Measurements from ENCODE around the gene ZC2HC1C. TPM values are rescaled to one million over a fixed set of nuclear protein-coding genes. Genes with fewer than 3 reads are reported as not detected.
A peak's percentile ranks its signal among the peaks of the same experiment; 100 is the strongest.

ZC2HC1C gene
- total and polyA plus RNA-seq, 10 of the 15 experiments (the other 5 are each of a cell fraction or from before 2014, with no cell fraction given), result 0.92 to 3.7 (median 1.6) TPM

DNA sequence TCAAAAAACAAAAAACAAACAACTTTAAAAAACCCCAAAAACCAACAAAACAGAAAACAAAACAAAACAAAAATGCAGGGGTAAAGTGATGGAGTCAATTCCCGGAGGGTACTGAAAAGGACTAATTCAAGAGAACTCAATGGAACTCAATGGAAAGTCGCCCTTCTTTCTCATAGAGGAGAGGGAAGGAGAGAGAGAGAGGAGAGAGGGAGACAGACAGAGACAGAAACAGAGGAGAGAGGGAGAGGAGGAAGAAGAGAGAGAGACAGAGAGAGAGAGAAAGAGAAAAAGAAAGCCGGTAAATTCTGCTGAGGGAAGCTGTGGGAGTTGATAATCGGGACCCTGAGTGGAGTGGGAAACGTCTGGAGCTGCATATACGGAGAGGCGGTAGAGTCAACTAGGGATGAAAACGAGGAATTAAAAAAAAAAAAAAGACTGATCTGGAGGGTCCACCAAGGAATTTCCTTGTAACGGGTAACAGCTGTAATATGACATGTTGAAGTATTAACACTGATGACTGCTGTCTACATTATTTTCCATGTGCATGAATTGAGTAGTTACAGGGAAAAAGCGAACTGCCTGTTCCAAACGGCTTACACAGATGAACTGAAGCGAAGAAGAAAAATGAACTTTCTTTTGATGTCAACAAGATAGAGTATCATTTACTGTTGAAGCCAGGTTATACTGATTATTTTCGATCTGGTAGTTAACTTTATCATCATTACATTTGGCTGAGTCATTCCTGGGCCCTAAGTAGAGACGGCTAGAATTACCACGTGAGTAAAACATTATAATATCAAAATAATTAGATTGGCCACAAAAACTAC, 934 bp upstream of the ZC2HC1C start:
- in situ Hi-C loops (cut with MboI) (no loop called here), intact Hi-C loops (cut with micrococcal nuclease; ENCODE audit: unreplicated experiment) (no loop called here)
- FAIRE-seq (no peak), ATAC-seq (peak; percentile 10; the same call in 2 of the 3 replicates), DNase-seq (ENCODE audit: low read depth, low spot score) (no peak)
- peak overlapping the region; percentile 66 for H3K9ac ChIP-seq (ENCODE audit: control insufficient read depth, insufficient read depth, low read length)
- peak overlapping the region; percentile 47 for H3K27ac ChIP-seq (ENCODE audit: control insufficient read depth, insufficient read depth)
- H4K20me1 ChIP-seq (ENCODE audit: control insufficient read depth, insufficient read depth), result no peaks in the 10 kb centered on the region
- no peaks in the 10 kb centered on the region for H3K9me3 ChIP-seq (replicated peaks; ENCODE audit: control insufficient read depth, insufficient read depth, low read length)
- H3K4me1 ChIP-seq (ENCODE audit: control insufficient read depth, insufficient read depth, low read length), result peaks cover 8% of the 10 kb centered on the region
- TSS peak; percentile 86 for BruUV-seq (replicated peaks)
- peak overlapping the region; percentile 91 for H3K4me2 ChIP-seq (ENCODE audit: control insufficient read depth, insufficient read depth)
- H2AFZ ChIP-seq (ENCODE audit: control insufficient read depth, low read depth, low read length), result peak overlapping the region; percentile 96
- no peaks in the 10 kb centered on the region for H3K36me3 ChIP-seq (ENCODE audit: control insufficient read depth in 2 of 2, insufficient read depth in 2 of 2, low read length in 1 of 2)
- ChIA-PET SMC1A (ENCODE audit: uncharacterized antibody, unreplicated experiment) (interaction anchor here (0.6 to 1.5 kb wide), 7 partner anchors 9 to 207 kb away, joined by 3 to 4 read pairs (median 3); partner anchors contain the start of gene RPS6KL1), CTCF (interaction anchor here (0.6 to 1.6 kb wide), 5 partner anchors 17 to 306 kb away, joined by 3 to 6 read pairs (median 4); no protein-coding TSS in a partner anchor), RAD21 (ENCODE audit: unreplicated experiment) (interaction anchor here (0.8 kb wide), 1 partner anchor 17 kb away, joined by 3 read pairs; no protein-coding TSS in a partner anchor), POLR2A (interaction anchor here (0.6 to 1.2 kb wide), 3 partner anchors 15 to 66 kb away, joined by 3 to 4 read pairs (median 3); no protein-coding TSS in a partner anchor)
- peaks cover 9% of the 10 kb centered on the region for H3K79me2 ChIP-seq (ENCODE audit: control insufficient read depth, insufficient read depth, low read length)
- peak overlapping the region; percentile 79 for H3K4me3 ChIP-seq
- no peaks in the 10 kb centered on the region for H3K27me3 ChIP-seq (replicated peaks in 1 of 2; ENCODE audit: control insufficient read depth in 2 of 2, insufficient read depth in 2 of 2, low read length in 1 of 2)
- 2% methylated on average over 15 of the region's 15 CpGs for WGBS (ENCODE audit: insufficient coverage, insufficient replicate concordance, low lambda C conversion rate, missing lambda C conversion rate)
- 0 out of 2 replicates have a peak, but pooled peaks have one; percentile 39 for TF ChIP-seq YBX1 (IDR thresholded peaks at IDR 0.05)
- 0 out of 2 replicates have a peak, but pooled peaks have one; percentile 47 for TF ChIP-seq MLLT1 (IDR thresholded peaks at IDR 0.05)
- TF ChIP-seq RUNX3 (IDR thresholded peaks at IDR 0.05; ENCODE audit: low read length), result no peak

Measured in GM12878 (cell line).